ENCODE results near the gene SNRNP40. TPM values are rescaled to one million over a fixed set of nuclear protein-coding genes. Genes with fewer than 3 reads are reported as not detected.

Gene SNRNP40
- total RNA-seq, 4 donors from 2014 or later = 22.9 to 63.5 (median 34.3) TPM

DNA sequence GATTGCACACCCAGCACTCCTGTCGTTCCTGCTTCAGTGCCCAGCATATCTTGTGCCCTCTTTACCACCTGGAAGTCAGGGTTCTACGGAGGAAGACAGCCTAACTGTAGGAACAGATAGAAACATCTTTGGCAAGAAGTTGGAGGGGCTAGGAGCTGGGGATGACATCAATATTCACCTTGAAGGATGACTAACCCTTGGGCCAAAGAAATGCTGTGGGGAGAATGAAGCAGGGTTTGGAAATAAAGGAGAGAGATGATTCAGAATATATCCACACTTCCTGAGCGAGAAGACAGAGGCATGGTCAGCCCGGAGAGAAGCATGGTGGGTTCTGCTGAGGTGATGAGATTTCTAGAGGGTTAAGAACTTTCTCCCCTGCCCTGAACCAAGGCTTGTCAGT is 52.3 kb downstream of the SNRNP40 start:
- Histone ChIP-seq H3K36me3 (no peaks in the 10 kb centered on the region), H3K27me3 (peaks cover 0 to 16% of the 10 kb centered on the region in 2 donors), H3K4me1 (peaks cover 0 to 7% (median 3%) of the 10 kb centered on the region in 4 donors), H3K9me3 (no peaks in the 10 kb centered on the region), H3K4me3 (no peak overlapping the region), H3K27ac (no peak overlapping the region)
- TF ChIP-seq POLR2A (IDR thresholded peaks at IDR 0.05) = no peak
- DNase-seq = no peak

DNA sequence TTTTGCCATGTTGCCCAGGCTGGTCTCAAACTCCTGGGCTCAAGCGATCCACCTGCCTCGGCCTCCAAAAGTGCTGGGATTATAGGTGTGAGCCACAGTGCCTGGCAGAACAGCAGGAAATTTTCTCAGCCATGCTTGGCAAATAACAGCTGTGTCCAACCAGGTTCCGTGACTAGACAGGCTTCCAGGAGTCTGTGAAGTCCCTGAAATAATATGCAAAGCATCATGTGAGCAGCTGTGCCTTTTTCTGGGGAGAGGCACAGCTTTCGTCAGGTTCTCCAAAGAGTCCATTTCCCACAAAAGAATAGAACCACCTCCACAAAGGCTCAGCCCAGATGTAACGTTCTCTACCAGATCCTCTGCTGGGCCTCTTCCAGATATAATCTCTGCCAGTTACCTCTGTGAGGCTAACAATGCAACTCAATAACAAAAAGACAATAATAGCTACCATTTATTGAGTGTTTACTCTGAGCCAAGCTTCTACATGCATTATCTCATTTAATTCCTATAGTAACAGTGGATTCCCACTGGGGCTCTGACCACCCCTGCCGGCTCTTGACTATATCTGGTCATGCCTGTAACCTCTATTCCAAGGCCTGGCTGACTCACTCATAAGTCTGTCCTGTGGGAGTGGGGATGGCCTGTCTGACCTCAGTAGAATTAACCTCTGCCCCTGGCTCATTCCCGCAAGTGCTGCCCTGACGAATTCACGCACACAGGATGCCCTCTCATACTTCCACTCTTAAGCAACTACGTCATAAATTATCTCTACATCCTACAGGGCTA is 52.9 kb downstream of the SNRNP40 start:
- TF ChIP-seq, protein P1, sequence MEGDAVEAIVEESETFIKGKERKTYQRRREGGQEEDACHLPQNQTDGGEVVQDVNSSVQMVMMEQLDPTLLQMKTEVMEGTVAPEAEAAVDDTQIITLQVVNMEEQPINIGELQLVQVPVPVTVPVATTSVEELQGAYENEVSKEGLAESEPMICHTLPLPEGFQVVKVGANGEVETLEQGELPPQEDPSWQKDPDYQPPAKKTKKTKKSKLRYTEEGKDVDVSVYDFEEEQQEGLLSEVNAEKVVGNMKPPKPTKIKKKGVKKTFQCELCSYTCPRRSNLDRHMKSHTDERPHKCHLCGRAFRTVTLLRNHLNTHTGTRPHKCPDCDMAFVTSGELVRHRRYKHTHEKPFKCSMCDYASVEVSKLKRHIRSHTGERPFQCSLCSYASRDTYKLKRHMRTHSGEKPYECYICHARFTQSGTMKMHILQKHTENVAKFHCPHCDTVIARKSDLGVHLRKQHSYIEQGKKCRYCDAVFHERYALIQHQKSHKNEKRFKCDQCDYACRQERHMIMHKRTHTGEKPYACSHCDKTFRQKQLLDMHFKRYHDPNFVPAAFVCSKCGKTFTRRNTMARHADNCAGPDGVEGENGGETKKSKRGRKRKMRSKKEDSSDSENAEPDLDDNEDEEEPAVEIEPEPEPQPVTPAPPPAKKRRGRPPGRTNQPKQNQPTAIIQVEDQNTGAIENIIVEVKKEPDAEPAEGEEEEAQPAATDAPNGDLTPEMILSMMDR (IDR thresholded peaks at IDR 0.05) = no peak
- peaks cover 0 to 22% of the 10 kb centered on the region in 2 donors for H3K27me3 ChIP-seq
- no peak overlapping the region for H3K4me3 ChIP-seq
- H3K36me3 ChIP-seq = no peaks in the 10 kb centered on the region
- no peaks in the 10 kb centered on the region for H3K9me3 ChIP-seq
- no peak overlapping the region for H3K27ac ChIP-seq
- peaks cover 0 to 13% (median 6%) of the 10 kb centered on the region in 4 donors for H3K4me1 ChIP-seq
- DNase-seq = no peak

DNA sequence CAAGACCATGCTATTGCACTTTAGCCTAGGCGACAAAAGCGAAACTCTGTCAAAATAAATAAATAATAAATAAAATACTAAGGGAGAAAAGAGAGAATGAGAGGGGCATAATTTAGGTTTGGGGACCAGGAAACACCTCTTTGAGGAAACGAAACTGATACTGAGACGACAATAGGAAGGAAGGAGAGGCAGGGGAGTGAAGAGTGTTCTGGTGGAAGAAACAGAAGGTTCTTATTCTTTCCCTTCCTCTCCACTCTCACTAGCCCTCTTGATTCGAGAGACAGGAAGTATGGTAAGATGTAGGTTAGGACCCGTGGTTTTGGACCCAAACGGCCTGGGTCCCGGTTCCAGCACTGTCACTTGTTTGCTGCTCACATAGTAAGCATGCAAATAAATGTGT is 55.3 kb downstream of the SNRNP40 start:
- DNase-seq = no peak
- Histone ChIP-seq H3K27me3 (peaks cover 0 to 29% of the 10 kb centered on the region in 2 donors), H3K4me1 (peaks cover 0 to 13% (median 6%) of the 10 kb centered on the region in 4 donors), H3K27ac (no peak overlapping the region), H3K4me3 (no peak overlapping the region), H3K9me3 (no peaks in the 10 kb centered on the region), H3K36me3 (no peaks in the 10 kb centered on the region)
- TF ChIP-seq POLR2A (IDR thresholded peaks at IDR 0.05) = no peak
- TF ChIP-seq, protein P1 (IDR thresholded peaks at IDR 0.05) = no peak

DNA sequence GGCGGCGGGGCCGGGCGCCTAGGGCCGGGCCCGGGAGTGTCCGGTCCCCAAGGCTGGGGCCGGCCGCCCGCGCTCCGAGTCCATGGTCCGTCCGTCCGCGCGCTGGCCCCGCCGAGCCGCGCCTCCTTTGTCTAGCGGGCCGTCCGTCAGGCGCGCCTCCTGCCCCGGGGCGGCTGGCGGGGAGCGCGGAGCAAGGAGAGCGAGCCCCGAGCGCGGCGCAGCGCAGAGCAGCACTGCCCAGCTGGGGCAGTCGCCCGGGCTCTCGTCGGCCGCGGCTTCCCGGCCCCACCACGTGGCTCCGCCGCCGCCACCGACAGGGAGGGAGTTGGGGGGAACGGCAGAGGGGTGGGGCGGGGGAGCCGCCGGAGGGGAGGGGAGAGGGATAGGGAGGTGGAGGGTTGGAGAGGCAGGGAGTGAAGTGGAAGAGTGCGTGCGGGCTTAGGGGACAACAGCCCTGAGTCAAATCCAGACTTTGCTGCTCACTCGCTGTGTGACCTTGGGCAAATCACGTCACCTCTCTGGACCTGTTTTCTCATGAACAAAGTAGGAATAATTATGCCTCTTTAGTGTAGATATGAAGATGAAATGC is 56.8 kb downstream of the SNRNP40 start, which contains the start of gene NKAIN1:
Gene NKAIN1 (minus strand): TSS at position 235 of the 589 bp plus-strand sequence. CDS start 340 bp downstream, outside the sequence.
- peaks cover 0 to 29% of the 10 kb centered on the region in 2 donors for H3K27me3 ChIP-seq
- peak in 1 of 3 donors; percentile 53 for DNase-seq
- H3K4me1 ChIP-seq = peaks cover 0 to 13% (median 6%) of the 10 kb centered on the region in 4 donors
- TF ChIP-seq, protein P1 (IDR thresholded peaks at IDR 0.05) = no peak
- TF ChIP-seq POLR2A (IDR thresholded peaks at IDR 0.05) = no peak
- no peaks in the 10 kb centered on the region for H3K36me3 ChIP-seq
- H3K27ac ChIP-seq = no peak within 1 kb of the TSS
- H3K4me3 ChIP-seq = peak within 1 kb of the TSS in 3 of 4 donors; percentile 24 to 44 (median 42)
- H3K9me3 ChIP-seq = no peaks in the 10 kb centered on the region

DNA sequence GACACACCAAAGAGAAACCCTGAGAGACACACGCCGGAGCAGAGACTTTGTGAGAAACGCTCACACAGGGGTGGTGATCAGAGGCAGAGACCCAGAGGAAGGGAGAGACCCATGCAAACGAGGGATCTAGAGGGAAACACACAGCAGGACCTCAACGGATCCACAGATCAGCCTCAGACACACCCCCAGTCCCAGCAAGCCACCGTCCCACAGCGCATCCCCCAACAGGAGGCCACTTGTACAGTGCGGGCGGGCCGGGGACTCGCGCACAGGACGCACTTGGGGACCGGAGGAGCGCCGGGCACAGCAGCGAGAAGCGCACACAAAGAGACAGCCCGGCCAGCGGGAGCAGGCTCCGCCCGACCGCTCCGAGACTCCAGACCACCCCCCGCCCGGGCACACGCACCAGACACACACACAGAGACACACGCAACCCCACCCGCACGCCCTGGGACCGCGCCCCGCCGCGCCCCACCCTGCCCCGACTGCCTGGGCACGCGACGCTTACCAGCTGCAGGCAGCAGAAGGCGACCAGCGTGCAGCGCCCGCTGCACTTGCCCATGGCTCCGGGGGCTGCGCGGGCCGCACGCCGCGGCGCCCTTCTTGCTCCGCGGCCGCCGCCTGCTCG is 57.5 kb downstream of the SNRNP40 start:
- peaks cover 0 to 29% of the 10 kb centered on the region in 2 donors for H3K27me3 ChIP-seq
- H3K4me1 ChIP-seq = peaks cover 0 to 13% (median 6%) of the 10 kb centered on the region in 4 donors
- peak overlapping the region in 3 of 4 donors; percentile 24 to 44 (median 42) for H3K4me3 ChIP-seq
- peak in 1 of 3 donors; percentile 50 for DNase-seq
- no peaks in the 10 kb centered on the region for H3K9me3 ChIP-seq
- TF ChIP-seq POLR2A (IDR thresholded peaks at IDR 0.05) = no peak
- TF ChIP-seq, protein P1 (IDR thresholded peaks at IDR 0.05) = no peak
- H3K27ac ChIP-seq = no peak overlapping the region
- no peaks in the 10 kb centered on the region for H3K36me3 ChIP-seq
